HG02798 (cell line): ENCODE measurements around the gene PNPLA8.
A peak's percentile ranks its signal among the peaks of the same experiment; 100 is the strongest.
"Not testable (repeated sequence)": the region's sequence is repeated elsewhere in the genome, so short reads cannot be mapped to it uniquely, and the experiment has no call there.

ENCODE experiments used
- ATAC-seq: cut with Tn5 transposase; IDR thresholded peaks from one replicate; pipeline ENCODE4 v1.9.1; 2021; ENCODE audit warnings: mild to moderate bottlenecking; ENCODE audit not compliant: unreplicated experiment, poor library complexity

Gene PNPLA8

DNA sequence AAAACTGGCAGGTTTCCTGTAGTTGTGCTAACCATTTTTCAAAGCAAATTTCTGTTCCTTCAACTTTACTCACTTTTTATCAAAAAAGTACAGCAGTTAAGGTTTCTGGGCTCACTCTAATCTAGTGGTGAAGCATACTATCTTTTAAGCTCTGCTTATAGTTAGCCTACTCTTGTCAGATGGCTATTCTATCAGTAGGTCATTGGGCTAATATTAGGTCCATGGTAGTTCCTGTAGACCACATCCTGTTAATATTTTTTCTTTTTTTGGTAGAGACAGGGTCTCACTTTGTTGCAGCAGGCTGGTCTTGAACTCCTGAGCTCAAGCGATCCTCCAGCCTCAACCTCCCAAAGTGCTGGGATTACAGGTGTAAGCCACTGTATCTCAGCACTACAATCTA lies 41.8 kb downstream of the PNPLA8 start:
- ATAC-seq: no peak

GRCh38 chr7:108480311-108480710 lies 45.6 kb downstream of the PNPLA8 start:
- ATAC-seq: no peak

- ATAC-seq: no peak
Observed at GRCh38 chr7:108479751-108480150, 46.2 kb downstream of the PNPLA8 start.

DNA sequence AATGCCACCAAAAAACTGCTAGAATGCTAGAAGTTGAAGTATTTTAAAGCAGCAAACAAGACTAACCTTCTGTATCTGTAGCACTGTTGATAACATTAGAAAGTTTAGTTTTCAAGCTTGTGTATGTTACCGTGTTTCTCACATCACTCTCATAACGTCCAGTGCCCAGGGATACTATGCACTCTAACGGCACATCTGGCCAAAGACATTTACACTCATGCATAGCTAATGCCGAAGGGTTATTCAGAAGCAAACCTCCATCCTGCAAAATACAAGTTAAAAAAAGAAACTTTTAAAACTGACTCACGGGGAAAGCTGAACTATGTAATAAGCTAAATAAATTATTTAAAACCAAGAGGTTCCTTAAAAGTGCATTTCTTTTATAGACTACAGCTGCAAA lies 46.8 kb downstream of the PNPLA8 start:
- ATAC-seq: no peak

DNA sequence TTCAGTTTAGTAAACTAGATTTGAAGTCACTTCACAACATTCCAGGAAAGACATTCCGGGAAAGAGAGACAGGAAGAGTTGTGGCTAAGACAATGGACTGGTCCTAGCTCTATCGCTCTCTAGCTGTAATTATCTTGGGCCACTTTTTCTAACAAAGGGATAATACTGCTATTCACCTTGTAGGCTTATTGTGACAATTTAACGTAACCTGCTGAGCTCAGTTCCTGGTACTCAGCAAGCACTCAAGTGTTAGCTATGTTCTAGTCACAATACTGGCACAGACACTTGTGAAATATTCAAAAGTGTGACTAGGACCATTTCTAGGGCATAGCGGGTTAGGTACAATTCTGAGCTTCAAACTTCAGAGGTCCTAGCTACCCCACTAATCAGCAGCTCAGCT lies 57.7 kb downstream of the PNPLA8 start:
- no peak for ATAC-seq

DNA sequence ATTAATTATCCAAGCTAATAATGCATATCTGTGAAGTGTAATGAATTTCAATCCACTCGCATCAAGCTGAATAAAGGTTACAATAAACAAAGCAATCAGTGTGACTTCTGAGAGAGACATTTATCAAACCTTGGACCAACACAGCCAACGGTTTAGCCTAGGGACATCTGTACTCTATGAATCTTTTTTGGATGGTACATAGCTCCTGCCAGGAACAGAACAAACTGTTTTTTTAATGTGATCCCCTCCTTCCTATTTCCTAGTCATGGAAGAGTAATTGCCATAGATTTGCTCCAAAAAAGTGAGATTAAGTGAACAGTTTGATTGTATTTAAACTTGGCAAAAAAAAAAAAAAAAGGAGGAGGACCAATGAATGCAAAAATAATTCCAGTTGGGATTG lies 58.5 kb downstream of the PNPLA8 start:
- ATAC-seq: no peak

DNA sequence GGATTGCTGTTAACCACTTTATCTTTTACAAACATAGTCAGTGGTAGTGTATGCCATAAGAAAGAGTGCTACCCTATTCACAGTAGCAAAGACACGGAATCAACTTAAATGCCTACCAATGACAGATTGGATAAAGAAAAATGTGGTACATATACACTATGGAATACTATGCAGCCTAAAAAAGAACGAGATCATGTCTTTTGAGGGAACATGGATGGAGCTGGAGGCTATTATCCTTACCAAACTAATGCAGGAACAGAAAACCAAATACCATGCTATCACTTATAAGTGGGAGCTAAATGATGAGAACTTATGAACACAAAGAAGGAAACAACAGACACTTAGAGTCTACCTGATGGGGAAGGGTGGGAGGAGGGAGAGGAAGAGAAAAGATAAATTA lies 59.6 kb downstream of the PNPLA8 start:
- not testable (repeated sequence) for ATAC-seq

DNA sequence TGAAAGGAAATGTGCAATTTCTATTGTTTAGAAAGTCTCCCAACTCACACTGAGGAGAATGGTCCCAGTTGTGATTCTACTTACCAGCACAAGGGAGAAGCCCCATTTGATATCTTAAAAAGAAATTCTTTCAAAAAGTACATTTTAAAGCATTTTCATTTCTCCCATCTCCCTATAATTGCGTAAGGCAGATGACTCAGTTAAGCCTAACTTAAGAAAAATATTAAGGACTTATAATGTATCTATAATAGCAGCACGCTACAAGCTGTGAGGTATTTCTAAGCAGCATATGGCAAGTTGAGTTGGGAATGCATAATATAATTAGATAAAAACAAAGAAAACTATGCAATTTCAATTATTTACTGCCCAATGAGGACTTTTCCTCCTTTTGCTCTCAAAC lies 61.2 kb downstream of the PNPLA8 start:
- no peak for ATAC-seq

GRCh38 chr7:108463613-108464012 lies 62.3 kb downstream of the PNPLA8 start:
- no peak for ATAC-seq

GRCh38 chr7:108461840-108462239 lies 64.1 kb downstream of the PNPLA8 start:
- no peak for ATAC-seq

- no peak for ATAC-seq
Observed at GRCh38 chr7:108460964-108461363, 65.0 kb downstream of the PNPLA8 start.

DNA sequence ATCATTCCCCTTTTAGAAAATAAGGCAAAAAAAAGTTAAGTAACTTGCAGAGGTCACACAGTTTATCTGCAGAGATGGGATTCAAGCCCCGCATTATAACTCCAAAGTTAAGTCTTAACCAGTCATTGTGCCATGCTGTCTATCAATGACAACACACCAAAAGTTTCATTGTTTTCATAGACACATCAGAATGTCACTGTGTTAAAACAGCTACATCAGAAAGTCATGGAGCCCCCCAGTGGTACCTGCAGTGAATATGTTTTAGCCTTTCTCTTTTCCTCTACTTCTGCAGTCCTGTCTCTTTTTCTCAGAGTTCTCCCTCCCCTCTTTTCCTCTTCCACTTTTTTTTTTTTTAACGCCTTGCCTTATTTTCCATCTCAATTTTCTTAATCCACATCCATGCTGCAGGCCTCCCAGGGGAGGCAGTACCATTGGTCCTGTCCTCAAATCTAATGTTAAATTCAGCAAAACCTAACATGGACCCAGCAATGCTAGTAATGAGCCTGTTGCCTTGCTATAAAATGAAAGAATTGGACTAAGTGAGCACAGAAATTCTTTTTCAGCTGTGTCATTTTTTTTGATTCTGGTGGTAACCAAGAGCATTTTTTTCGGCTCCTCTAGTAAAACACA lies 65.9 kb downstream of the PNPLA8 start:
- ATAC-seq: peak; percentile 45

DNA sequence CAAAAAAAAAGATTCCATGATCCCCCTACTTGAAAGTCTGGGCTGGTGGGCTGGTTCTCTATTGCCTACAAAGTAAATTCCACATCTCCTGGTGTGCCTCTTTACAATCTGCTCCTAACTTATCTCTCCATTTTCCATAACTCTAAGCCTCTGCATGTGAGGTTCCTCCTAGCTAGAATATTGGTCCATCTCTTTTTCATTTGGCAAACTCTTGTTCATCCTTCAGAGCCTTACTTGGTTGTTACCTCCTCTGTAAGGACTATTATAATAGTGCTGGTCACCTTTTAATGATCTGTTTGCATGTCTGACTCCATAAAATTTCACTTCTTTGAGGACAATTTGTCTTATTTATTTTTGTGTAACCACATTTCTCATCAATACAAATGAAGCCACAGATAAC lies 68.1 kb downstream of the PNPLA8 start:
- no peak for ATAC-seq

DNA sequence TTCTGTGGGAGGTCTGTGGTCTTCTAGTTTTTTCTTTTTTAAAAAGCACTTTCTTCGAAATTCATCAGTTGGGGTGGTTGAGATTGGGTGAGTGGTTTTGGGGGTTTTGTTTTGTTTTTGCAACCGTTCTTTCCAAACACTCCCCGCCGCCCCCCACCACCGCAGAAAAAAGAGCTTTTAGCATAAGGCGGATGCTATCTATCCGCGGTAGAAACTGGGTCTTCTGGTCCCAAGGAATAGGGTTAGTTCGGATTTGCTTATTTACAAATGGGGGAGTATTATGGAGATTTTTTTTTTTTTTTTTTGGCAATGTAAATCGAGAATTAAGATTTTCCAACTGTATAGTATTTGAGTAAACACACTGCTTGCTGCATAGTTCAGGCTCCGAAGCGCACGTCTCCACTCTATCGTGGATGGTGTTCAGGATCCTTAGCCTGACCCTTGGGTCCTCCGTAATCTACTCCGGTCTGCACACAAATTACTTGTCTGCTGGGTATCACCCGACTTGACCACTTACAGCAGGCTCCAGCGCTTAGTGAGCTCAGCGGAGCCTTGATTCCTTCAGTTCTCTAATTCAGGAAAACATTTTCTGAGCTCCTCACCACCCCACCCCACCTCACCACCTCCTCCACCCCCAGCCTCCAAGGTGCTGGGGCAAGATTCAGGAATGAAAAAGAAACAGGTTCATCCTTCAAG lies 68.9 kb downstream of the PNPLA8 start:
- ATAC-seq: no peak

- peak; percentile 49 for ATAC-seq
Observed at GRCh38 chr7:108455998-108456677, 69.8 kb downstream of the PNPLA8 start, which contains the start of gene NRCAM. NRCAM (minus strand) TSS chr7:108456436; CDS start chr7:108240064, 216,372 bp downstream.

- ATAC-seq: peak; percentile 25
Observed at GRCh38 chr7:108455551-108455997, 70.4 kb downstream of the PNPLA8 start.

DNA sequence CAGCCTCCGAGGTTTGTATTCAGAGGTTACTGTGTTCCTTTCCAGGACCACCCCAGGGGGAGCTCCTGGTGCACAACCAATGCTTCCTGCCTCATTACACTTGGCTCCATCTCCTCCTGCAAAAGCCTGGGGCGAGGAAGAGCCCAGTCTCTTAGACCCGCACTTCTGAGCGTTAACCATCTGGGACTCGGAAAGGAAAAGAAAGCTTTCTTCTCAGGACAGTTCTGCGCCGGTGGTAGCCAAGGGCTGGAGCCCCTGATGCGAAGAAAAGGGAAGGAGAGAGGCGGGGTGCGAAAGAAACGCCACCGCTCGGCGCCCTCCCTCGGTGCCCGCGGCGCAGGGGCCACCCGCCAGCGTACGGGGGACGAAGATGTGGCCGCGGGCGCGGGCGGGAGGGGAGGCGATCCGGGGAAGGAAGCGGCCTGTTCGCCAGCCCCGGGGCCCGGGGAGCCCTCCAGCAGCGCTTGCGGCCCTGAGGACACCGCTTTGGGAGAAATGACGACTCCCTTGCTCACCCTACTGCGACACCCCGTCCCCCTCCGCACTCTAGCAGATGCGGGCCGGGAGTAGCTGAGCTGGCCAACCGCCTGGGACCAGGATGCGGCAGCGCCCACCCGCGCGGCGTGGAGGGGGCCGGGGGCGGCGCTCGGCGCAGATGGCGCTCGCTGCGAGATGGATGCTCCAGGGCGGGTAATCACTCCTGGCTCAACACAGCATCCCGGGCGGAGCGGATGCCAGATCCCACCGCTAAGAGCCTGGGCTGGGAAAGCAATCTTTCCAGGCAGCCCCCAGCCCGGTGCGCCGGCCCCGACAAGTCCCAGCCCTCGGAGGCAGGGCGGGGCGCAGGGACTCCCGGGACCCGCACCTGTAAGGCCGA lies 71.0 kb downstream of the PNPLA8 start:
- ATAC-seq: peak; percentile 19

- no peak for ATAC-seq
Observed at GRCh38 chr7:108454317-108454673, 71.6 kb downstream of the PNPLA8 start.

DNA sequence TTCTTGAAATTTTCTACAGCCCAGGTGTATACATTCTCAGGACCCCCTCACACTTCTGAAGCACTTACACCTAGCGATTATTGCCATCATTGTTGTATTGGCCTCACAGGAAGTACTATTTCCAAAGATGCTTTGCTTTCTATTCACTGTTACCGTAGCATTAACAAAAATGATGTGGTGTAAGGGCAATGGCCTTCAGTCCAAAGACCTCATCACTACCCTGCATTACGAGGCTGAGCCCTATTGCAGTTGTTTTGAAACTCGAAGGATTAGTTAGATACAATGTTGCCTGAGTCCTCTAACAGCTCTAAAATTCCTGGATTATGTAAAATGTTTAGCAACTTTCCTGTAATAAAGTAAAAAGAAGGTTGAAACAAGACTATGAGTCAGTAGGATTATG lies 72.6 kb downstream of the PNPLA8 start:
- ATAC-seq: no peak

DNA sequence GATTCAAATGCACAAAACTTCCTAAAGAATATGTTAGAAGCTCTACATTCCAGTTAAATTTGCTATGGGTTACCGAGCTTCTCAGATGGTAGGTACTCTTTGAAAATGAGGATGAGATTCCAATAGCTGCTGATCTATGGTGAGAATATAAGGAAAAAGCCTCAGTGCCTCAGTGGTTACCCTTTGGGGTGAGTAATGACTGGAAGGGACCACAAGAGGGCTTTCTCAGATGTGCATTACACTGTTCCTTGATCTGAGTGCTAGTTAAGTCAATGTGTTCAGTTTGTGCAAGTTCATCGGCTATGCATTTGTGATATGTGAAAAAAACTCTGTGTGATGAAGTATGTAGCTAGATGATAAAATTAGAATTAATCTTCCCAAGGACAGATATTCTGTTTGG lies 73.2 kb downstream of the PNPLA8 start:
- peak; percentile 45 for ATAC-seq
